SK-N-SH (cell line): Measurements from ENCODE around the gene SIRT2. TPM values are rescaled to one million over a fixed set of nuclear protein-coding genes. Genes with fewer than 3 reads are reported as not detected.

Experiments
- CTCF ChIA-PET: fragments of 300-600, 350-600 bp; formaldehyde crosslinking; extraction: SDS; loops from one replicate; lab custom pipeline; 2021; lab: Yijun Ruan, JAX
- POLR2A ChIA-PET: fragments of 350-600 bp; sonication (Branson Sonifier 250); formaldehyde crosslinking; extraction: SDS; loops from one replicate; lab custom pipeline; 2020; ENCODE audit warnings: antibody characterized with exemption, inconsistent platforms; lab: Yijun Ruan, JAX
- DNase-seq: peaks from one replicate; pipeline ENCODE4 v3.0.0; 2012
- H2AFZ ChIP-seq: fragments of 200-600 bp; sonication (generic); 2 replicates; pipeline ENCODE4 v1.8.1; 2016; ENCODE audit warnings: antibody characterized with exemption, mild to moderate bottlenecking, low read depth
- H3F3A ChIP-seq: fragments of 200-600 bp; sonication (generic); replicated peaks from 2 replicates; pipeline ENCODE3; 2016; ENCODE audit warnings: antibody characterized with exemption, mild to moderate bottlenecking; ENCODE audit not compliant: insufficient read depth
- H3K27ac ChIP-seq, 2 experiments: fragments of 200-500 bp in 1 of 2; fragments of 200-600 bp in 1 of 2; sonication (Bioruptor generic) in 1 of 2; sonication (generic), shearing (Covaris generic) in 1 of 2; 2 replicates each; pipeline versions ENCODE4 v1.5.1 to v1.6.1; 2014 to 2016; ENCODE audit warnings: low read depth in 2 of 2, inconsistent platforms in 1 of 2, low read length in 1 of 2, mild to moderate bottlenecking in 1 of 2, mixed read lengths in 1 of 2
- H3K27me3 ChIP-seq: fragments of 200-600 bp; sonication (generic), shearing (Covaris generic); 2 replicates; pipeline ENCODE4 v1.6.1; 2016; ENCODE audit warnings: mixed run types; ENCODE audit not compliant: insufficient read depth
- H3K36me3 ChIP-seq, 2 experiments: fragments of 200-500 bp in 1 of 2; fragments of 200-600 bp in 1 of 2; sonication (Bioruptor generic) in 1 of 2; sonication (generic) in 1 of 2; replicated peaks in 1 of 2; 2 replicates each; pipeline versions ENCODE3 to v1.5.1; 2014 to 2016; ENCODE audit warnings: low read length in 1 of 2, mild to moderate bottlenecking in 1 of 2; ENCODE audit not compliant: insufficient read depth in 2 of 2, control insufficient read depth in 1 of 2
- H3K4me1 ChIP-seq, 2 experiments: fragments of 200-500 bp in 1 of 2; fragments of 200-600 bp in 1 of 2; sonication (Bioruptor generic) in 1 of 2; sonication (generic), shearing (Covaris generic) in 1 of 2; 2 replicates each; pipeline versions ENCODE4 v1.5.1 to v1.6.1; 2014 to 2016; ENCODE audit warnings: low read depth in 1 of 2, low read length in 1 of 2, mixed run types in 1 of 2; ENCODE audit not compliant: insufficient read depth in 2 of 2, control insufficient read depth in 1 of 2
- H3K4me2 ChIP-seq: fragments of 200-600 bp; sonication (generic), shearing (Covaris generic); 2 replicates; pipeline ENCODE4 v1.6.1; 2017; ENCODE audit warnings: mixed run types
- H3K4me3 ChIP-seq, 2 experiments: fragments of 200-500 bp in 1 of 2; fragments of 200-600 bp in 1 of 2; sonication (Bioruptor generic) in 1 of 2; sonication (generic), shearing (Covaris generic) in 1 of 2; 2 replicates each; pipeline versions ENCODE4 v1.5.1 to v1.8.1; 2014 to 2016; ENCODE audit warnings: low read depth in 2 of 2, inconsistent platforms in 1 of 2, low read length in 1 of 2, mild to moderate bottlenecking in 1 of 2, mixed read lengths in 1 of 2, moderate library complexity in 1 of 2
- H3K79me2 ChIP-seq: fragments of 200-600 bp; sonication (generic); 2 replicates; pipeline ENCODE4 v1.8.1; 2017; ENCODE audit warnings: mild to moderate bottlenecking; ENCODE audit not compliant: insufficient read depth
- H3K9ac ChIP-seq: fragments of 200-600 bp; sonication (generic); 2 replicates; pipeline ENCODE4 v1.6.1; 2017; ENCODE audit warnings: mixed run types
- H3K9me2 ChIP-seq: fragments of 200-600 bp; sonication (generic); 2 replicates; pipeline ENCODE4 v1.6.1; 2017; ENCODE audit warnings: mixed run types
- H3K9me3 ChIP-seq: fragments of 200-600 bp; sonication (generic); 2 replicates; pipeline ENCODE4 v1.6.1; 2017; ENCODE audit warnings: mixed run types, mild to moderate bottlenecking, moderate library complexity
- H4K20me1 ChIP-seq: fragments of 200-600 bp; sonication (generic); 2 replicates; pipeline ENCODE4 v1.6.1; 2017; ENCODE audit warnings: mild to moderate bottlenecking, mixed run types; ENCODE audit not compliant: insufficient read depth
- CHD2 ChIP-seq: fragments of 150-350 bp; IDR thresholded peaks from 2 replicates; pipeline ENCODE4 v1.6.1; 2018; ENCODE audit warnings: low read length; ENCODE audit not compliant: partially characterized antibody
- CTCF ChIP-seq: fragments of 200-600 bp; sonication (generic); IDR thresholded peaks from 2 replicates; pipeline ENCODE4 v1.6.1; 2017; ENCODE audit warnings: antibody characterized with exemption, mild to moderate bottlenecking, moderate library complexity
- ELF1 ChIP-seq: IDR thresholded peaks from 2 replicates; pipeline ENCODE4 v1.4.0; 2012
- EZH2phosphoT487 ChIP-seq: fragments of 200-600 bp; sonication (generic); IDR thresholded peaks from 2 replicates; pipeline ENCODE4 v1.6.1; 2017; ENCODE audit warnings: low read depth, mixed run types, mild to moderate bottlenecking, antibody characterized with exemption, moderate library complexity, borderline replicate concordance
- FOXM1 ChIP-seq: IDR thresholded peaks from 2 replicates; pipeline ENCODE4 v1.4.0; 2012; ENCODE audit warnings: low read depth, mild to moderate bottlenecking
- JUND ChIP-seq: IDR thresholded peaks from 2 replicates; pipeline ENCODE4 v1.4.0; 2012
- MAX ChIP-seq: IDR thresholded peaks from 2 replicates; pipeline ENCODE4 v1.4.0; 2012; ENCODE audit warnings: low read depth
- NRF1 ChIP-seq: IDR thresholded peaks from 2 replicates; pipeline ENCODE4 v1.6.1; 2012; ENCODE audit warnings: low read depth, mild to moderate bottlenecking, low read length
- RAD21 ChIP-seq: IDR thresholded peaks from 2 replicates; pipeline ENCODE4 v1.6.1; 2012; ENCODE audit warnings: mild to moderate bottlenecking, low read length
- RXRA ChIP-seq: IDR thresholded peaks from 2 replicates; pipeline ENCODE4 v1.4.0; 2012; ENCODE audit warnings: low read depth, mild to moderate bottlenecking, borderline replicate concordance
- SIN3A ChIP-seq: IDR thresholded peaks from 2 replicates; pipeline ENCODE4 v1.6.1; 2012; ENCODE audit warnings: low read depth, mild to moderate bottlenecking, low read length, moderate library complexity, borderline replicate concordance
- SMC3 ChIP-seq: IDR thresholded peaks from 2 replicates; pipeline ENCODE4 v1.6.1; 2012; ENCODE audit warnings: low read depth, low read length, improper control_type of control experiment
- TAF1 ChIP-seq: IDR thresholded peaks from 2 replicates; pipeline ENCODE4 v1.6.1; 2012; ENCODE audit warnings: low read depth, mild to moderate bottlenecking, low read length, moderate library complexity, borderline replicate concordance
- TCF12 ChIP-seq: IDR thresholded peaks from 2 replicates; pipeline ENCODE4 v1.4.0; 2012
- TEAD4 ChIP-seq: IDR thresholded peaks from 2 replicates; pipeline ENCODE4 v1.4.0; 2012; ENCODE audit warnings: mild to moderate bottlenecking, borderline replicate concordance; ENCODE audit not compliant: insufficient read depth
- WGBS: methylation state at CpG from one replicate; pipeline ENCODE4 v1.1.6; 2017; ENCODE audit warnings: low lambda C conversion rate; 5-methylcytosine and 5-hydroxymethylcytosine counted together
- polyA plus RNA-seq, 3 experiments: library from polyadenylated mRNA; depleted of rRNA; stranded (reverse); fragments of >200 nt; gene quantifications; 2 replicates each; pipeline ENCODE4 v1.2.3, GENCODE V29; 2012
- TF ChIP-seq, protein P1 (sequence below): IDR thresholded peaks from 2 replicates; pipeline ENCODE4 v1.4.0; 2012; ENCODE audit warnings: low read depth, borderline replicate concordance
- TF ChIP-seq, protein P2 (sequence below): IDR thresholded peaks from 2 replicates; pipeline ENCODE4 v1.4.0; 2012; ENCODE audit warnings: low read depth, borderline replicate concordance
- TF ChIP-seq, protein P3 (sequence below): fragments of 150-350 bp; IDR thresholded peaks from 2 replicates; pipeline ENCODE4 v1.6.1; 2016; ENCODE audit warnings: mild to moderate bottlenecking, low read depth, low read length

SIRT2 gene
- polyA plus RNA-seq, 1 of the 3 experiments (the other 2 are of a cell fraction): 39.3 TPM

- CTCF ChIA-PET: interaction anchor here (0.8 to 6.3 kb wide), 11 partner anchors 8 to 466 kb away, joined by 3 to 36 read pairs (median 4); partner anchors contain the start of genes ECH1, FAM98C, MRPS12 and SARS2
- Histone ChIP-seq H3K9me3 (no peaks in the 10 kb centered on the region), H3K9ac (no peak overlapping the region), H3K27ac (no peak overlapping the region), H3K4me2 (peak overlapping the region; percentile 67), H3K4me3 (peak overlapping the region; percentile 31 to 35; a peak in 3 of 4 replicates), H2AFZ (peak overlapping the region; percentile 83; the same call in 1 of the 2 replicates), H3K4me1 (peaks cover 0 to 15% of the 10 kb centered on the region in 2 experiments; a peak in 1 of 4 replicates), H3K36me3 (no peaks in the 10 kb centered on the region), H3K27me3 (no peaks in the 10 kb centered on the region), H4K20me1 (no peaks in the 10 kb centered on the region), H3F3A (no peaks in the 10 kb centered on the region), H3K9me2 (no peaks in the 10 kb centered on the region), H3K79me2 (no peaks in the 10 kb centered on the region)
- WGBS: 31% methylated on average over 16 of the region's 34 CpGs
- TF ChIP-seq CTCF (no peak), EZH2phosphoT487 (no peak), NRF1 (no peak), SMC3 (no peak), ELF1 (no peak), TCF12 (no peak), SIN3A (no peak), RXRA (no peak), FOXM1 (no peak), JUND (no peak), MAX (no peak), TEAD4 (no peak), TAF1 (no peak)
- TF ChIP-seq, protein P1, sequence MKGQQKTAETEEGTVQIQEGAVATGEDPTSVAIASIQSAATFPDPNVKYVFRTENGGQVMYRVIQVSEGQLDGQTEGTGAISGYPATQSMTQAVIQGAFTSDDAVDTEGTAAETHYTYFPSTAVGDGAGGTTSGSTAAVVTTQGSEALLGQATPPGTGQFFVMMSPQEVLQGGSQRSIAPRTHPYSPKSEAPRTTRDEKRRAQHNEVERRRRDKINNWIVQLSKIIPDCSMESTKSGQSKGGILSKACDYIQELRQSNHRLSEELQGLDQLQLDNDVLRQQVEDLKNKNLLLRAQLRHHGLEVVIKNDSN: no peak
- DNase-seq: peak; percentile 47
- POLR2A ChIA-PET: interaction anchor here (1.0 kb wide), 2 partner anchors 20 to 37 kb away, joined by 3 to 4 read pairs; no protein-coding TSS in a partner anchor
These were observed 30.1 kb downstream of the SIRT2 start for GRCh38 chr19:38869160-38869835.

GRCh38 chr19:38868551-38868950, 30.9 kb downstream of the SIRT2 start:
- CTCF ChIA-PET: interaction anchor here (0.9 to 6.3 kb wide), 6 partner anchors 12 to 466 kb away, joined by 3 to 36 read pairs (median 4); partner anchors contain the start of genes ECH1 and FAM98C
- TF ChIP-seq RAD21: no peak
- no peak for TF ChIP-seq CHD2
- TF ChIP-seq, protein P2, sequence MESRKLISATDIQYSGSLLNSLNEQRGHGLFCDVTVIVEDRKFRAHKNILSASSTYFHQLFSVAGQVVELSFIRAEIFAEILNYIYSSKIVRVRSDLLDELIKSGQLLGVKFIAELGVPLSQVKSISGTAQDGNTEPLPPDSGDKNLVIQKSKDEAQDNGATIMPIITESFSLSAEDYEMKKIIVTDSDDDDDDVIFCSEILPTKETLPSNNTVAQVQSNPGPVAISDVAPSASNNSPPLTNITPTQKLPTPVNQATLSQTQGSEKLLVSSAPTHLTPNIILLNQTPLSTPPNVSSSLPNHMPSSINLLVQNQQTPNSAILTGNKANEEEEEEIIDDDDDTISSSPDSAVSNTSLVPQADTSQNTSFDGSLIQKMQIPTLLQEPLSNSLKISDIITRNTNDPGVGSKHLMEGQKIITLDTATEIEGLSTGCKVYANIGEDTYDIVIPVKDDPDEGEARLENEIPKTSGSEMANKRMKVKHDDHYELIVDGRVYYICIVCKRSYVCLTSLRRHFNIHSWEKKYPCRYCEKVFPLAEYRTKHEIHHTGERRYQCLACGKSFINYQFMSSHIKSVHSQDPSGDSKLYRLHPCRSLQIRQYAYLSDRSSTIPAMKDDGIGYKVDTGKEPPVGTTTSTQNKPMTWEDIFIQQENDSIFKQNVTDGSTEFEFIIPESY: no peak
- no peak for TF ChIP-seq TCF12
- no peak for TF ChIP-seq CTCF
- no peak for TF ChIP-seq RXRA
- TF ChIP-seq, protein P3, sequence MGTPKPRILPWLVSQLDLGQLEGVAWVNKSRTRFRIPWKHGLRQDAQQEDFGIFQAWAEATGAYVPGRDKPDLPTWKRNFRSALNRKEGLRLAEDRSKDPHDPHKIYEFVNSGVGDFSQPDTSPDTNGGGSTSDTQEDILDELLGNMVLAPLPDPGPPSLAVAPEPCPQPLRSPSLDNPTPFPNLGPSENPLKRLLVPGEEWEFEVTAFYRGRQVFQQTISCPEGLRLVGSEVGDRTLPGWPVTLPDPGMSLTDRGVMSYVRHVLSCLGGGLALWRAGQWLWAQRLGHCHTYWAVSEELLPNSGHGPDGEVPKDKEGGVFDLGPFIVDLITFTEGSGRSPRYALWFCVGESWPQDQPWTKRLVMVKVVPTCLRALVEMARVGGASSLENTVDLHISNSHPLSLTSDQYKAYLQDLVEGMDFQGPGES: no peak

More at GRCh38 chr19:38868551-38868950, 30.9 kb downstream of the SIRT2 start:
- Histone ChIP-seq H3K4me1 (peaks cover 0 to 15% of the 10 kb centered on the region in 2 experiments; a peak in 1 of 4 replicates), H3K9ac (no peak overlapping the region), H3K4me2 (no peak overlapping the region), H3K36me3 (no peaks in the 10 kb centered on the region), H3F3A (no peaks in the 10 kb centered on the region), H3K27me3 (no peaks in the 10 kb centered on the region), H3K4me3 (no peak overlapping the region), H2AFZ (no peak overlapping the region), H3K79me2 (no peaks in the 10 kb centered on the region), H3K9me3 (no peaks in the 10 kb centered on the region), H3K27ac (no peak overlapping the region), H4K20me1 (no peaks in the 10 kb centered on the region), H3K9me2 (no peaks in the 10 kb centered on the region)
- no peak for DNase-seq
- WGBS: 86% methylated on average over 6 of the region's 6 CpGs
- POLR2A ChIA-PET: interaction anchor here (1.0 kb wide), 2 partner anchors 19 to 36 kb away, joined by 3 to 4 read pairs; no protein-coding TSS in a partner anchor
